Left ventricle myocardium inferior (tissue), 1 donor: ENCODE measurements around the gene INSYN2A. TPM values are rescaled to one million over a fixed set of nuclear protein-coding genes. Genes with fewer than 3 reads are reported as not detected.

ENCODE experiments used
- DNase-seq: peaks from one replicate; pipeline ENCODE4 v3.0.0-alpha.2; 2020
- H3K27ac ChIP-seq: fragments of 200-600 bp; replicated peaks from 2 replicates; pipeline ENCODE4 v1.8.0; 2021
- H3K27me3 ChIP-seq: fragments of 200-600 bp; 2 replicates; pipeline ENCODE4 v1.8.0; 2021; ENCODE audit warnings: low read depth
- H3K36me3 ChIP-seq: fragments of 200-600 bp; 2 replicates; pipeline ENCODE4 v1.8.0; 2021
- H3K4me1 ChIP-seq: fragments of 200-600 bp; 2 replicates; pipeline ENCODE4 v1.8.0; 2021
- H3K4me3 ChIP-seq: fragments of 200-600 bp; 2 replicates; pipeline ENCODE4 v1.8.0; 2021; ENCODE audit warnings: mild to moderate bottlenecking, moderate library complexity
- H3K9me3 ChIP-seq: fragments of 200-600 bp; replicated peaks from 2 replicates; pipeline ENCODE4 v1.8.0; 2021
- intact Hi-C: fragments of 100-400 bp; cut with micrococcal nuclease; formaldehyde crosslinking; loops from one replicate; pipeline ENCODE4 v1.11.0; 2022
- total RNA-seq: library from RNA; stranded (reverse); fragmentation: NEBNext Ultra II Directional; extraction: Animal tissue kit (Norgen Biotek cat#: 25700); gene quantifications from one replicate; pipeline ENCODE4 v1.2.1, GENCODE V29; 2021
- TF ChIP-seq, protein P1 (sequence below): fragments of 200-600 bp; IDR thresholded peaks from 2 replicates; pipeline ENCODE4 v1.8.0; 2021; ENCODE audit warnings: antibody characterized with exemption, mild to moderate bottlenecking, borderline replicate concordance
- donor health status: DM: no; HTN: yes; CAD: no; lungs with severe emphysema.

The INSYN2A gene
- total RNA-seq, 1 donor from 2014 or later: not detected

- Histone ChIP-seq H3K27ac (no peak overlapping the region), H3K9me3 (no peaks in the 10 kb centered on the region), H3K27me3 (no peaks in the 10 kb centered on the region), H3K36me3 (no peaks in the 10 kb centered on the region), H3K4me1 (no peaks in the 10 kb centered on the region), H3K4me3 (no peak overlapping the region)
- intact Hi-C loops: no loop called here
- no peak for DNase-seq
- TF ChIP-seq, protein P1, sequence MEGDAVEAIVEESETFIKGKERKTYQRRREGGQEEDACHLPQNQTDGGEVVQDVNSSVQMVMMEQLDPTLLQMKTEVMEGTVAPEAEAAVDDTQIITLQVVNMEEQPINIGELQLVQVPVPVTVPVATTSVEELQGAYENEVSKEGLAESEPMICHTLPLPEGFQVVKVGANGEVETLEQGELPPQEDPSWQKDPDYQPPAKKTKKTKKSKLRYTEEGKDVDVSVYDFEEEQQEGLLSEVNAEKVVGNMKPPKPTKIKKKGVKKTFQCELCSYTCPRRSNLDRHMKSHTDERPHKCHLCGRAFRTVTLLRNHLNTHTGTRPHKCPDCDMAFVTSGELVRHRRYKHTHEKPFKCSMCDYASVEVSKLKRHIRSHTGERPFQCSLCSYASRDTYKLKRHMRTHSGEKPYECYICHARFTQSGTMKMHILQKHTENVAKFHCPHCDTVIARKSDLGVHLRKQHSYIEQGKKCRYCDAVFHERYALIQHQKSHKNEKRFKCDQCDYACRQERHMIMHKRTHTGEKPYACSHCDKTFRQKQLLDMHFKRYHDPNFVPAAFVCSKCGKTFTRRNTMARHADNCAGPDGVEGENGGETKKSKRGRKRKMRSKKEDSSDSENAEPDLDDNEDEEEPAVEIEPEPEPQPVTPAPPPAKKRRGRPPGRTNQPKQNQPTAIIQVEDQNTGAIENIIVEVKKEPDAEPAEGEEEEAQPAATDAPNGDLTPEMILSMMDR: no peak
Measured at GRCh38 chr10:127207081-127207480, 10.7 kb upstream of the INSYN2A start.

- TF ChIP-seq, protein P1: no peak
- intact Hi-C loops: no loop called here
- no peak overlapping the region for H3K27ac ChIP-seq
Measured at GRCh38 chr10:127203067-127203466, 6.7 kb upstream of the INSYN2A start.

DNA sequence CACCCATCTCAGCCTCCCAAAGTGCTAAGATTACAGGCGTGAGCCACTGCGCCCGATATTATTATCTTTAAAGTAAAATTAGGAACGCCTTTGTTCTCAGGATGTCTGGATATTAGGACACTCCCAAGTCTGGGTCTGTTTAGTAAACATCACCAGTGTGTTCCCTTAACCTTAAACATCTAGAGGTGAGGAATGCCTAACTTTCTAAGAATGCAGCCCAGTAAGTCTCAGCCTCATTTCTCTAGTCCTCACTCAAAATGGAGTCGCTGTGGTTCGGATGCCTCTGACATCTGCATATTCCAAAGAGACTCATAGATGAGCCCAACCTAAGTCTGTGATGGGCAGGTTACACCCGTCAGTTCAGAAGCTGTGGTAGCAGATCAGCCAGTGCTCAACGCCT is 4.3 kb upstream of the INSYN2A start:
- Histone ChIP-seq H3K4me1 (peaks cover 11% of the 10 kb centered on the region), H3K27ac (no peak overlapping the region), H3K36me3 (no peaks in the 10 kb centered on the region), H3K9me3 (no peaks in the 10 kb centered on the region), H3K27me3 (peaks cover 13% of the 10 kb centered on the region), H3K4me3 (no peak overlapping the region)
- DNase-seq: no peak
- intact Hi-C loops: no loop called here
- TF ChIP-seq, protein P1: no peak

More at GRCh38 chr10:127203067-127203466, 6.7 kb upstream of the INSYN2A start:
- Histone ChIP-seq H3K4me3 (no peak overlapping the region), H3K9me3 (no peaks in the 10 kb centered on the region), H3K36me3 (no peaks in the 10 kb centered on the region), H3K4me1 (no peaks in the 10 kb centered on the region), H3K27me3 (no peaks in the 10 kb centered on the region)
- DNase-seq: no peak

DNA sequence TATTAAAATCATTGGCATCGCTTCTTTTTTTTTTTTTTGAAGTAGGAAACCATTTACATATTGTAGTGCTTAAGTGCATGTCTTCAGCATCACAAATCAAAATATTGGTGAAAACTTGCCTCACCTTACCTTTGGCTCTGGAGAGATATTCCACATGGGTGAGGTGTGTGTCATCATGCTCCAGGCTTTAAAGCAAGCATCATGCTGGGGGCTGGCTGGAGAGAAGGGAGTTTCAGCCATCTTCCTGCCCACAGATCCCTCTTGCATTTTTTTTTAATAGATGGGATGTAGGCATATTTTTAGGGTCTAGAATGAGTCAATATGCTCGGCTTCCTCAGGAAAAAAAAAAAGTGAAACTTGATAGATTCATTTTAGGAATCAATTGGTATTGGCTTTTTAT is 2.3 kb upstream of the INSYN2A start:
- Histone ChIP-seq H3K27ac (no peak overlapping the region), H3K4me1 (peaks cover 25% of the 10 kb centered on the region), H3K9me3 (no peaks in the 10 kb centered on the region), H3K4me3 (no peak overlapping the region), H3K27me3 (peaks cover 21% of the 10 kb centered on the region), H3K36me3 (no peaks in the 10 kb centered on the region)
- intact Hi-C loops: no loop called here
- no peak for DNase-seq
- TF ChIP-seq, protein P1: no peak

DNA sequence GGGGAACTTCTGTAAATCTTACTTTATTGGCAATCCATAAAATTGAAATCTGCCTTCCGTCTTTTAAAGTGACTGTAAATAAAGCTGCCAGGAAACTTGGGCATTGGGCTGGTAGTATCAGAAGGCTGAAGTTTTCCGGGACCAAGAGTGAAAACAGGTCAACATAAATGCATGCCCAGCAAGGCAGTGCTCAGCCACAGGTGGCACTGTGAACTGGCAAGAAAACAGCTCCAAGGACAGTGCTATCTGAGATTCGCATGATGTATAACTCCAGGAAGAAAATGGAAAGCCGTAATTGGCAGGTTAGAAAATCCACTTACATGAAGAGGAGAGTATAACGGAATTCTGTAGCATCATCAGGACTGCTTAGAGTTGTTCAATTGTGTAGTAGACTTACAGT is 1.9 kb upstream of the INSYN2A start:
- TF ChIP-seq, protein P1: peak; percentile 12
- H3K4me1 ChIP-seq: peaks cover 25% of the 10 kb centered on the region
- DNase-seq: no peak
- no peaks in the 10 kb centered on the region for H3K36me3 ChIP-seq
- H3K4me3 ChIP-seq: no peak overlapping the region
- H3K27ac ChIP-seq: no peak overlapping the region
- peaks cover 21% of the 10 kb centered on the region for H3K27me3 ChIP-seq
- intact Hi-C loops: no loop called here
- no peaks in the 10 kb centered on the region for H3K9me3 ChIP-seq

DNA sequence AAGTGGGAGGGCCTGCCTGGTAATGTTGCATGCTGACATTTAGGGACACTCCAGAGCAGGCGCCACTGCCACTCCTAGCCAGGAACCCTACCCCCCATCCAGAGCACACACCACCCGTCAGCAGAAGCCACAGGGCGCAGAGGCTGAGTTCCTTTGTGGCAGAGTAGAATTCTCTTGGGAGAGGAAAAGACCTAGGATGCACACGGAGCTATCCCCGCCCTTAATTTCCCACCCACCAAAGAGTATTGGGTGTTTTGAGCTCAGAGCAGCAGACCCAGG is 702 bp upstream of the INSYN2A start:
- peaks cover 21% of the 10 kb centered on the region for H3K27me3 ChIP-seq
- intact Hi-C loops: no loop called here
- no peak overlapping the region for H3K27ac ChIP-seq

More for the DNA sequence above, 702 bp upstream of the INSYN2A start:
- no peak for DNase-seq
- no peaks in the 10 kb centered on the region for H3K36me3 ChIP-seq
- TF ChIP-seq, protein P1: no peak
- peaks cover 25% of the 10 kb centered on the region for H3K4me1 ChIP-seq
- no peaks in the 10 kb centered on the region for H3K9me3 ChIP-seq
- peak overlapping the region; percentile 67 for H3K4me3 ChIP-seq
